Superior temporal gyrus (tissue), 1 donor: ENCODE data around the gene DCAF17.
A peak's percentile ranks its signal among the peaks of the same experiment; 100 is the strongest.
"Not testable (repeated sequence)": the region's sequence is repeated elsewhere in the genome, so short reads cannot be mapped to it uniquely, and the experiment has no call there.

Source experiments
- DNase-seq: peaks from one replicate; pipeline ENCODE4 v3.0.0-alpha.2; 2016; ENCODE audit errors: extremely low spot score

DCAF17 gene

DNA sequence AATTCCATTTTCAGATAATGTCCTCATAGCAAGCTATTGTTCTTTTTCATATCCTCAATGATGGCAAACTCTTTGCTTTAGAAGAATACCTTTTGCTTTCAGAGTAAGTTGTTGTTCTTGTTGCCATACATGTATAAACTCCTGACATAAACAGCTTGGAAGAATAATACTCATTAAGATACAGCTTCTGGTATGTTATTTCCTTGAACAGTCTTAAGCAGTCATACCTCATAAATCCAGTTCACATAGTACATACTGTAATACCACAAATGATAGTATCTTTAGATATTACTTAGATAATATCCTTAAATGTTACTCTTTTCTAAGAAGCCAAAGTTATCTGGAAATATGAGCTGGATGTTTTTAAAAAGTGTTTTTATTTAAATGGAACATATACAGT, 23.4 kb upstream of the DCAF17 start:
- DNase-seq = no peak

GRCh38 chr2:171411214-171411613, 22.8 kb upstream of the DCAF17 start:
- no peak for DNase-seq

GRCh38 chr2:171411791-171412483, 22.1 kb upstream of the DCAF17 start:
- DNase-seq = no peak

DNA sequence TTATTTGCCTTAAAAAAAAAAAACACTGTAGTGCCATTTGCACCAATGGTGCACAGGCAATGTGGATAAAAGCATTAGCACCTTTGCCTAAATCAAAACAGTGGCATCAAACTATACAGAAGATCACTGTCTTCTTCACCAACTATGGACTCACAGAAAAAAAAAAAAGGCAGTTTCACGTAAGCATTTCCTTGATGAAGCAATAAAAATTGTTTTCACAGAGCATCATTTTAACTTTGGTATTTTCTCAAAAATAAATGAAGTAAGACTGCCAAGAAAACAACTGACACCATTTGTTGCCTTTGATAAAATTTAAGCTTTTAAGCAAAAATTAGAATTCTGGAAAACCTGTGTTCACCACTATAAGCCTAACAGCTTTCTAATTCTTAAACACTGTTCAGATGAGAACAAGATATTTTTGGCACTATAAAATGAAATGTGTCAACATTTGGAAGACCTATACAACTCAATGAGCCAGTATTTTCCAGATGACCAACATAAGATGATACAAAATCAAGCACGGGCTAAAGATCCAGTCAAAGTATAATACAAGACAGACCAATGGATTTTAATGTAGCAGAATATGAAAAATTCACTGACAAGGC, 21.4 kb upstream of the DCAF17 start:
- DNase-seq = no peak

DNA sequence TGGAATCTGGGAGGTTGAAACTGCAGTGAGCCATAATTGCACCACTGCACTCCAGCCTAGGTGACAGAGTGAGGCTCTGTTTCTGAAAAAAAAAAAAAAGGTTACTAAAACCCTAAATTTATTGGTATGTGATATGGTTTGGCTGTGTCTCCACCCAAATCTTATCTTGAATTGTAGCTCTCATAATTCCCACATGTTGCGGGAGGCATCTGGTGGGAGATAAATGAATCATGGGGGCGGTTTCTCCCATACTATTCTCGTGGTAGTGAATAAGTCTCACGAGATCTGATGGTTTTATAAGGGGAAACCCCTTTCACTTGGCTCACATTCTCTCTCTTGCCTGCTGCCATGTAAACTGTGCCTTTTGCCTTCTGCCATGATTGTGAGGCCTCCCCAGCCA, 19.4 kb upstream of the DCAF17 start:
- DNase-seq = not testable (repeated sequence)

DNA sequence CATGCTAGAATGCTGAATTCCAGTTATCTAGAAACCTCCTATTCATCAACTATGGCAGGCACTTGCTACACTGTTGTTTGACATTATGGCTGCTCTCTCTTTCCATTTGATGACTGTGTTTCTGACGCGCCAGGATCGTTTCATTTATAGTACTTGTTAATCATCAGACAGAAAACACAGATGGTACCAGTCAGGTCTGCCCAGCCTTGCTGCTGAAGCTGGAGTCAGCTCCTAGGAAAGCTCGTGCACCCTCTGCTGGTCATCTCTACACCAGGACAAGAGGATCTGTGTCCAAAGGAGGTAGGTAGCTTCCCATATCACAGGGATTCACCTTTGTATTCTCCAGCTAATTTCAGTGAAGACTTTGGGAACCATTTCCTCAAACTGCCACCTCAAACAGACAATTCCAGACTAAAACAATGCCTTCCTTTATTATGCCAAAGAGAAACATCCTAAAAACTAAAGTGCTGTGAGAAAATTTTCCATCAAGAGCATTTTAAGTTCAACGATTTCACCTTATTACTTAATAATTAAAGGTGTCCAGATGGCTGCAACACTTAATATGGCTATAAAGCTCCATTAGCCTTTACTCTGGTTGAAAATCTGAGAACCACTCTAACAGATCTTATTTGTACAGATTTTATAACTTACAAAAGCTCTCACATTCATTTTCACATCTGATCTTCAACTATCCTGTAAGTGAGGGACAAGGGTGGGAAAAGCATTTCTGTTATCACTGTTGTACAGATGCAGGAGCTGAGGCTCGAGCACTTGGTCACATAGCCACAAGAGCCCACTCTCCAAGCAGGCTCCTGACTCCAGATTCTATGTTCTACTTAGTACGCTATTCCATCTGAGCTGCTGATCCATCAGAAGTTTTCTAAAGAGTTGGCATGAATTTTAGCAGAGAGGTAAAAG, 17.8 kb upstream of the DCAF17 start:
- peak; percentile 95 for DNase-seq

- no peak for DNase-seq
These were observed 14.7 kb upstream of the DCAF17 start for GRCh38 chr2:171419333-171419732.

- no peak for DNase-seq
These were observed 13.1 kb upstream of the DCAF17 start for GRCh38 chr2:171420728-171421563.

- not testable (repeated sequence) for DNase-seq
These were observed 11.1 kb upstream of the DCAF17 start for GRCh38 chr2:171422710-171423495.

DNA sequence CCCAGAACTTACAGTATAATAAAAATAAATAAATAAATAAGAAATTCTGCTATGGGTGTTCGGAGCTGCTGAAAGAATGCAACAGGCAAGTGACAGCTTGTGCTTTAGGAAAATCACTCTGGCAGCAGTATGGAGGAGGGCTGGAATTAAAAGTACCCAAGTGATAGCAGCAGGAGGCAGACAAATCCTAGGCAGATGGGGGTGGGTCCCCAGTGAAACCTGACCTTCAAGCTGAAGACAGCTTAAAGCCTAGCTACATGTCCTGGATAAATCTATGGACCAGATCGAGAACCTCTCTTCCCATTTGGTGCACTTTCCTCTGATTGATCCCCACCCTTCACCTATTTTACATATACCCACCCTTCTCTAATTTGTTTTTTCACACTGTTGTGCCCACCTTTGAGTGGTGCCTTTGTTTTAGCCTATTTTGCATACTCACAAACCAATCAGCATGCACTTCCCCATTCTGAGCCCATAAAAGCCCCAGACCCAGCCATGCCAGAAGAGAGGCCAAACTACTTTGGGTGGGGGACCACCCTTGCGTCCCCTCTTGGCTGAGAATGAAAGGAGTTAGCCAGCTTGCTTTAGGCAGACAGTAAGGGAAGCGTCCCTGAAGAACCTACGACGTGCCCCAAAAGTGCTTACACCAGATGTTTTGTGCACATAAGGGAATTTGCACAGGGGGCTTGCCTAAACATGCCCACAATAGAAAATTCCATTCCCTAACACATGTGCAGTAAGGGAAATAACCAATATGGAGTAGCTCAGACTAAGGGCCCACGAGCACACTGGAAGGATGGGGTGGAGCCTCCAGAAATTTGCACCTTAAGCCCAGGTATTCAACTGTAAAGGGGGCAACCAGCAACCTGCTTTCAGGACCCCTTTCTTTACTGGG, 3.3 kb upstream of the DCAF17 start:
- DNase-seq = no peak

GRCh38 chr2:171431677-171432167, 2.3 kb upstream of the DCAF17 start:
- DNase-seq = no peak

- no peak for DNase-seq
These were observed 1.6 kb upstream of the DCAF17 start for GRCh38 chr2:171432206-171432968.

- DNase-seq = no peak
These were observed 860 bp upstream of the DCAF17 start for GRCh38 chr2:171432969-171433762.

GRCh38 chr2:171433763-171434012, 338 bp upstream of the DCAF17 start, which contains the start of gene METTL8:
Gene METTL8, minus strand, starts transcription at chr2:171433990. Its CDS starts 41,805 bp downstream, at chr2:171392185.
- DNase-seq = no peak

DNA sequence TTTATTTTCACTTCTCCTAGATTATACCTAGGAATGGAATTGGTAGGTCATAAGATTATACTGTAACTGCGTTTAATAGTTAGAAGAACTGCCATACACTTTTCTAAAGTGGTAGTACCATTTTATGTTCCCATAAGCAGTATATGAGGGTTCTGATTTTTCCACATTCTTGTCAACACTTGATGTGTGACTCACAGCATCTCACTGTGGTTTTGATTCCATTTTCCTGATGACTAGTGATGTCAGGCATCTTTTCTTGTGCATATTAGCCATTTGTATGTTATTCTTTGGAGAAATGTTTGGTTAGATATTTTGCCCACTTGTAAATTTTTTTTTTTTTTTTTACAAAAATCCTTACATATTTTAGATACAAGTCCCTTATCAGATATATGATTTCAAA, 2.3 kb downstream of the DCAF17 start:
- DNase-seq = no peak

GRCh38 chr2:171441470-171441869, 7.4 kb downstream of the DCAF17 start:
- no peak for DNase-seq

- DNase-seq = no peak
These were observed 13.6 kb downstream of the DCAF17 start for GRCh38 chr2:171447675-171448074.

DNA sequence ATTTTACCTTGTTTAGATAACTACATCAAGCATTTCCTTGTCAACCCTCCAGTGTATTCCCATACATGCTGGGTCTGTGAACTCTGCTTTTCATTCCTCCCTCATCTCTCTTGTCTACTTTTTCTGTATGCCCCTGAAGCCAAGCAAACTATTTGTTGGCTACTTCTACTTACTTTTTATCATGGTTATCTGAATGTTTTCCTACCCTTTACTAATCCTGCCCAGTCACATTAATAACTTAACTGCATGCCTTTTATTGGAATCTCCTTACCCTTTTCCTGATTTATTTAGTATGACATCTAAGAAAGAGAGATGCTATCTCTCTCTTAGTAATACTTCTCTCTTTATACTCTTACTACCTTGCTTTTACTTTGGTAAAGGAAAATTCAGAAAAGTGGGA, 17.0 kb downstream of the DCAF17 start:
- no peak for DNase-seq
